GM20000 (cell line): ENCODE results near the gene TCF12.

Experiments
- DNase-seq: peaks from one replicate; pipeline ENCODE4 v3.0.0; 2012; ENCODE audit warnings: low spot score
- CTCF ChIP-seq: IDR thresholded peaks from 2 replicates; pipeline ENCODE4 v1.5.1; 2012; ENCODE audit warnings: mild to moderate bottlenecking, control low read depth; ENCODE audit errors: extremely low read depth, missing control alignments

Gene TCF12

GRCh38 chr15:57079446-57079845, 161.0 kb downstream of the TCF12 start:
- no peak for DNase-seq

GRCh38 chr15:57079931-57080620, 161.6 kb downstream of the TCF12 start:
- no peak for TF ChIP-seq CTCF
- DNase-seq: peak; percentile 19

More at GRCh38 chr15:57079446-57079845, 161.0 kb downstream of the TCF12 start:
- TF ChIP-seq CTCF: peak; percentile 20

- DNase-seq: no peak
- TF ChIP-seq CTCF: no peak
Observed at GRCh38 chr15:57082054-57082728, 163.7 kb downstream of the TCF12 start.

- no peak for DNase-seq
- no peak for TF ChIP-seq CTCF
Observed at GRCh38 chr15:57084192-57084591, 165.7 kb downstream of the TCF12 start.

GRCh38 chr15:57085267-57085666, 166.8 kb downstream of the TCF12 start:
- TF ChIP-seq CTCF: no peak

GRCh38 chr15:57086857-57087427, 168.5 kb downstream of the TCF12 start:
- DNase-seq: no peak

More at GRCh38 chr15:57085267-57085666, 166.8 kb downstream of the TCF12 start:
- no peak for DNase-seq

More at GRCh38 chr15:57086857-57087427, 168.5 kb downstream of the TCF12 start:
- TF ChIP-seq CTCF: no peak
